GM19240 (cell line): ENCODE results near the gene KCNK10.
A peak's percentile ranks its signal among the peaks of the same experiment; 100 is the strongest.

Experiments used
- DNase-seq: peaks from one replicate; pipeline ENCODE4 v3.0.0; 2011; ENCODE audit warnings: low spot score; ENCODE audit not compliant: insufficient read length

The KCNK10 gene

GRCh38 chr14:88185843-88186242, 137.2 kb downstream of the KCNK10 start:
- DNase-seq, result no peak

- DNase-seq, result no peak
These were observed 138.1 kb downstream of the KCNK10 start for GRCh38 chr14:88184956-88185355.

DNA sequence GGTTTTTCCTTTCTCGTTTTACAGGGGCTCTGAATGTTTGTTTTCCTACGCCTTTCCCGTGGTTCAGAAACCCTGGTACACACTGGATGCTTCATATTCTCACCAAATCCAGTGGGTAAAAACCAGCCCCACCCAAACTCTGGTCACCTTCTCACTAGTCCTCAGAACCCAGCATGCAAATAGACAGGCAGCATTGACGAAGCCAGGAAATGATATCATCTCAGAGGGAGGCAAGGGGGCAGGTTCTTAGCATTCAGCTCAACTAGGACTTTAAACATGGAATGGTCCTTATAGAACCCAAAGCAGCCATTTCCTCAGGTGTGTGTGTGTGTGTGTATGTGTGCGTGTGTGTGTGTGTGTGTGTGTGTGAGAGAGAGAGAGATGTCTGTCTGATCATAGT, 142.0 kb downstream of the KCNK10 start:
- DNase-seq, result peak; percentile 31

DNA sequence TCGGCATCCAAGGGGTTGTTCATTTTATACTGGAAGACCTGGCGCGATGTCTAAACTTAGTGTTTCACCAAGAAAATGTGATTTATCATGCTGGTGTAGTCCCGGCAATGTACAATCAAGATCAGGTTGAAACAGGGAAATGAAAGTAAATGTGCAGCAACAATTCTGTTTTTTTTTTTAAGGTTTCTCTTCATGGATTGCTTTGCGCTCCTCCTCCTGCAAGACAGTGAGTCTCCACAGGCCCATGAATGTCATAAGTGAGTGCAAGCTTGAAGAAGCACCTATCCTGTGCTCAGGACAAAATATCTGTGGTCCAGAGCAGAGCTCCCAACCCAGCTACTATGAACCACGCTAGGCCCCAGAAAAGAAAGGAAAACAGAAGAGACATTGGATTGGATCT, 143.4 kb downstream of the KCNK10 start:
- no peak for DNase-seq

DNA sequence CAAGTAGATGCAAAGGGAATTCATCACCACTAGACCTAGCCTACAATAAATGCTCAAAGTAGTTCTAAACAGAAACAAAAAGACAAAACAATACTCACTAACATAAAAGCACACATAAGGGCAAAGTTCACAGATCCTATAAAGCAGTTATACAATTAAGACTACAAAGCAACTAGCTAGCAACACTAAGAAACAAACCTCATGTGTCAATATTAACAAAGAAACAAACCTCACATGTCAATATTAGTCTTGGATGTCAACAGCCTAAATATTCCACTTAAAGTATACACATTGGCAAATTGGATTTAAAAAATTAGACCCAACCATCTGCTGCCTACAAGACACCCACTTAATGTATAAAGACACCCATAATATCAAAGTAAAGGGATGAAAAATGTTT, 152.7 kb downstream of the KCNK10 start:
- DNase-seq, result no peak

DNA sequence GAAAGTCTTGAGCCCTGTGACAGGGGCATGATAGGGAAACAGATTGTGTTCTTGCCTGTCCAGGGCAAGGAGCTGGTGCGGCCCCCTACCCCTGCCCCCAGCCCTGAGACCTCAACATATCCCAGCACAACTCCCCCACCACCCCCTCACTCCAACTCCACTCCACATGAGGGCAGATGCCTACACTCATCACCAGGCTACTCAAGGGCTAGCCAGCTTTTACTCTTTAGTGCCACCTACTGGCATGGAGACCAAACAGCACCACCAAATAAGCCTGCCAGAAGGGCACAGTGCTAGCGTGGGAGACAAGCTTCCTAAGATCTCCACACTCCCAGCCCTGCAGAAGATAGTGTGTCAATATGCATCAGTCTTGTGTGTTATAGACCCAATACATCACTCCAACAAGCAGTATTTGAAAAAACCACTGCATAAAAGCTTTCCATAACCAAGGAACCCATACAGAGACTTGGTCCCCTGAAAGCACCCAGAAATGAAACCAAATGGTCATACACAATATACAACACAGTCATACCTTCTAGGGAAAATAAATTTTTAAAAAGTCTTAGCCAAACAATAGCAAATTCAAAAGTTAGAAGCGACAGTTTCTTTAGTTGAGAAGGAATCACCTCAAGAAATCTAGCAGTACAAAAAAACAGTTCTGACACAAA, 154.4 kb downstream of the KCNK10 start:
- DNase-seq, result peak; percentile 35

DNA sequence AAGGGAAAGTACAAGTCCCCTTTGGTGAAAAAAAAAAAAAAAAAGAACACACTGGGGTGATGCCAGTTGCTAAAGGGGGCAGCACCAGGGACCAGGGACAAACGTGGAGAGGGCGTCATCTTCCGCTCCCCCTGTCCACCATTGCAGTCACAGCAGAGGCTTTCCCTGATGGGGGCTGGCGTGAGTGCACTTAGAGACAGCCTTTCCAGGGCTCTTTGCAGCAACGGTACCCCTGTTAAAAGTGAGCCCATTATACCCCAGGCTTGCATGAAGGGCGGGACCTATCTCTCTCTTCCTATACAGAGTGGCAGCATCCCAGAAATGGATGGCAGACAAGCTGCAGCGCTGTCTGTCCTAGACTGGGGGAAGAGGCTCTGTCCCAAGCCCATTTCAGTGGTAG, 155.0 kb downstream of the KCNK10 start:
- DNase-seq, result no peak

GRCh38 chr14:88166616-88167015, 156.5 kb downstream of the KCNK10 start:
- DNase-seq, result no peak

DNA sequence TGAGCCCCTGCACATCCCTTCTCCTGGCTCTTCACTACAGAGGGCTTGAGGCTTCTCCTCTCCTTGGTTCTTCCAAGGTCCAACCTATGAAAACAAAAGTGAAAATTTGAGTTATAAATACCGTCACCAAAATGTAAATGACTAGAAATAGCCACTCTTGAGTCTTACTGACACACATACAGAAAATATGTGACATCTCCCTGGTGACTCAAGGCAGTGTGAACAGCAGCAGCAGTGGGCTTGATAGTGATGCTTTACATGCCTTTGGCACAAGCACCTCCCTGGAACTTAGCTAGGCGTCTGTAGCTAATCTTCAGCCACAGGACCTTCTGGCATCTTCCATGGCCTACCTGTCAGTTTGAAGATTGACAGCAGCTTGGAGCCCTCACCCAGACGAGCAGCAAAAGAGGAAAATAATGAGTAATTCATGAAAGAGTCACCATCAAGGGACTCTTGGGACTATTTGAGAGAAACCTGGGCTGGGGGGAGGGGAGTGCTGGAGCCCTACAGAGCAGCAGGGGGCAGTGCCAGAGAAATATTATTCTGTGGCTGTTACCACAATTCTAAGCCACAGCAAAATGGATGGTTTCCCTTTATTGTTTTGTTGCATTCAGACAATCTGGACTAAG, 158.0 kb downstream of the KCNK10 start:
- no peak for DNase-seq

DNA sequence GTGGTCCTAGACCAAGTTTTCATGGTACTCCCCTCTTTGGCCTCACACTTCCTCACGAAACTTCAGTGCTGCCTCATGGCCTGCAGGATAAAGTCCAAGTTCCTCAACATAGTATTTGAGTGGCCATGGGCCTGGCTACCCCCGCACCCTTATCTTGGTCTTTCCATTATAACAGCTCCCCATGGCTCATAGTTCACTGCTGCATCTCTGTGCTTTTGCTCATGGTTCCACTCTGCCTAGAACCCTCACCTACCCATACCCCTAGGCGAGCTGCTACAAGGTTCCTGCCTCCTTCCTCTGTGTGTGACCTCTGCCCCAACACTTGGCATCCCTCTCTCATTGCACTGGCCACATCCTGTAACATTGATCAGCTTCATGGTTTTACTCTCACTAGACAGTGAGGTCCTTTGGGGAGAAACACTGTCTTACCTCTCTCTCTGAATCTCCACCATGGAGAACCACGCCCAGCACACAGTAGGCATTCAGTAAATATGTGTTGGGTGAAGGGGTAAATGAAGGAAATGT, 159.3 kb downstream of the KCNK10 start:
- DNase-seq, result no peak

DNA sequence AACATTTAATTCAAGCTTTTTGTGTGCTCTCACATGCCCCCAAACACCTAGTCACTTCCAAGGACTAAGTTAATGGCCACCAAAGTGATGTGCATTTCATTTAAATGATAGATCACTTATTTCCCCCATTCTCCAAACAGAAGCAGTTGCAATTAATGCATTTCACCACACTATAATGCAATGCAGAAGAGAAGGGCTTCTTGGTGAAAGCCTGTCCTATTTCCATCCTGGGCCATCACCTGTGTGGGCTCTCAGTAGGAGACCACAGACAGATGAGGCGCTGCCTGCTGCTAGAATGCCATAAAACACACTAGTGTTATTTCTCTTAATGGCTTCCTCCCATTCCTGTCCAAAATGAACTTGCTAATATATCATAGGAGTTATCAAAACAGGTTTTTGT, 166.9 kb downstream of the KCNK10 start:
- no peak for DNase-seq

GRCh38 chr14:88154926-88155325, 168.1 kb downstream of the KCNK10 start:
- DNase-seq, result no peak

GRCh38 chr14:88154321-88154720, 168.7 kb downstream of the KCNK10 start:
- no peak for DNase-seq

DNA sequence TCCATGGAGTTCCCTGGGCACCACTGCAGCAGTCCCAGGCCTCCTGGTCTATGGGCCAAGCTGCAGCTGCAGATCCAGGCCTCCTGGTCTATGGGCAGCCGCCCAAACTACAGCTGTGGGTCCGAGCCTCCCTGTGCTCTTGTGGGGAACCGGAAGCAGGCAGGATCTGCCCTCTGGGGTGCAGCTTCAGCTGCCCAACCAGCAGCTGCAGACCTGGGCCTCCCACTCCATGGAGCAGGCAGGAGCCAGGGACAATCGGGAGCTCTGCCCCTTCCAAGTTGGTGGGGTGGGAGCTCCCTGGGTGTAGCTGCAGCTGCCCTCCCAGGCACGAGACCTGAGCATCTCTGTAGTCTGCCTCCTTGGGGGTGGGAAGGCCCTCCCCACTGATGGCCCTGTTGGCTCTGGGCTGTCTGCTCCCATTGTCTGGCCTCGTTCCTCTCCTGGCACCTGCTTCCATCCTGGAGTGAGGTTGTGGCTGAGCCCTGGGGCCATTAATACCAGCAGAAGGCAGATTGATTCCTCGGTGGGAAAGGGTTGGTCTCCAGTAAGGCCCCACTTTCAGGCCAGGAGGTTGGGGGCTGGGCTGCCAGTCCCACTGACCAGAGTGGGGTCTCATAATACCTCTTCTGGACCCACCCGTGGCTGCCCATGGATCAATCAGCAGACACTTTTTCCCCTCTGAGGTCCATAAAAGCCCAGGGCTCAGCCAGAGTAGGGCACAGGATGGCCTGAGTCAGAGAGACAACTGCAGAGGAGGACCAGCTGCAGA, 176.0 kb downstream of the KCNK10 start:
- DNase-seq, result no peak

GRCh38 chr14:88143810-88144209, 179.3 kb downstream of the KCNK10 start:
- DNase-seq, result no peak

DNA sequence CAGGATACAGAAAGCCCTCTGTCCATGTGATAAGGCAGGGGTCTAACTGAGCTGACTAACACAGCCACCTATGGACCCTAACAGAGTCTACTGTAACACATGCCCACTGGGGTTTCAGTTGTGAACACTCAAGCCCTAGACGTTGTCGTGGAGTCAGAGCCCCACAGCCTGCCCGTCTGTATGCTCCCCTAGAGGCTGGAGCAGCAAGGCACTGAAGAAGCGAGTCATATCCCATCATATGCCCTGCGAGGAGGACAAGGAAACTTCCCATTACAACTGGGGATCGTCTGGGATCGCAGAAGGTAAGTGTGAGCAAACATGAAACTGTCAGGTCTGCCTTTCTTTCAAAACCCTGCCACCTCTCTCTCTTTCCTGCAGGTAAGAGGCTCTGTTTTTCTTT, 180.1 kb downstream of the KCNK10 start:
- no peak for DNase-seq

DNA sequence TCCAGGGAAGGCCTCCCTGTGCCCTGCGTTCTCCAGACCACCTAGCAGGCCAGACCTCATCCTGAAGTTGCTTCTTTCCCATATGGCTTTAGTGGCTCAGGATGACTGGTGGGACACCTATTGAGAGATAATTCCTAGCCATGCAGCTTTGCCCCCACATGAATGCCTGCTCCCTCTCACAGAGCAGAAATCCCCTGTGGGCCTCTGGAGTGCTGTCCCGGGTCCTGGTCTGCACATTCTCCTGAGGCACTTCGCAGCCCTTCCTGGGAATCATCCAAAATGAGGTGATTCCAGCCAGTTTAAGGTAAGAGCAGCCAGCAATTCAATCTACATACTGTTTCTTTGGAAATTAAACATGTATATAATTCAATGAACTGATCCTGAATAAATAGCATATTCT, 182.2 kb downstream of the KCNK10 start:
- no peak for DNase-seq

DNA sequence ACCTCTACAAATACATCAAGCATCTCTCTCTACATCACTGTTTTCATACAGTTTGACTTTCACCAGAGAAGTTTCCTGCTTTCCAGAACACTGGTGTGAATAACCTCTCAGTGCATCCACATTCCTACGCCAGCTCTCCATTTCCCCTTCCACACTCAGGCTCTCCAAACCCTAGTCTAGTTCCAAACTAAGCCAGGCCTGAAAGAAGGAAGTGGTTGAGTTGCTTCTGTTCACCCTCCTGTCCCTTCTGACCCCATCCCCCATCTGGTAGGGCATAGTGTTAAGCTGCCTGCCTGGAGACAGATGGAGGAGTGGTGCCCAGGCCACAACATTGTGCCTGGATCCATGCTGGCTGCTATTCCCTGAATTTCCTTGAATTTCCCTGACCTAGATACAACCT, 185.7 kb downstream of the KCNK10 start:
- DNase-seq, result no peak
